Stimulated activated CD8-positive, alpha-beta memory T cell treated with anti-CD3 and anti-CD28 coated beads, Interleukin-4, amount 100 ng/mL, for 24 hours (primary cell): ENCODE measurements around the gene LRP4.

Experiments
- DNase-seq: peaks from one replicate; pipeline ENCODE4 v3.0.0-alpha.2; 2020; ENCODE audit warnings: low read depth

Gene LRP4

DNA sequence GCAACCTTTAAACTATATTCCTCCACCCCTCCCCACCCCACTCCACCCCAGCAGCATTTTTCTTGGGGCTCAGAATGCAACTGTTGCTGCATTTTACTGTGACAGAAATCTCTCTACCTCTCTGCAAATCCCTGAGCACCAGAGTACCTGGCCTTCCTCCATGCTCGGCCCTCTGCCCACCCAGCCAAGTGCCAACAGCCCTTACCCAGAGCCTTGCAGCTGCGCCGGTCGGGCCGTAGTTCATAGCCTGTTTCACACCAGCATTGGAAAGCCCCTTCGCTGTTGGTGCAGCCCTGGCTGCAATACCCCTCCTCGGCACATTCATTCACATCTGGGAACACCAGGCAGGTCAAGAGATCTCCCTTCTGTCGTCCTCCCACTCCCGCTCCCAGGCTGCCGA, 23.4 kb downstream of the LRP4 start:
- no peak for DNase-seq

DNA sequence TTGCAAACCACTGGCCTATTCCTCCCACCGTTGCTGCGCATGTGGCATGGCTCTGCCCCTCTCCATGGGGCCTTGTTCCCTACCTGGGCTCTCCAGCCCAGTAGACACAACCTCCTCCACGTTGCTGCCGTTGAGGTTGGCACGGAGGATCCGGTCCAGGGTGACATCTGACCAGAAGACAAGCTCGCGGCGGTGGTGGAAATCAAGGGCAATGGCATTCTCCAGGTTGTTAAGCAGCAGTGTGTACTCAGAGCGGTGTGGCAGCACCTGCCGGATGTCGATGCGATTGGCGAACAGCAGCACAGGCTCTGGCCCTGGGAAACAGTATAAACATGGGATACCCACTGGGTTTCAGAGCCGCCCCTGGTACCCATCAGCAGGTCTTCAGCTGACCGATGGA, 23.8 kb downstream of the LRP4 start:
- DNase-seq: no peak

DNA sequence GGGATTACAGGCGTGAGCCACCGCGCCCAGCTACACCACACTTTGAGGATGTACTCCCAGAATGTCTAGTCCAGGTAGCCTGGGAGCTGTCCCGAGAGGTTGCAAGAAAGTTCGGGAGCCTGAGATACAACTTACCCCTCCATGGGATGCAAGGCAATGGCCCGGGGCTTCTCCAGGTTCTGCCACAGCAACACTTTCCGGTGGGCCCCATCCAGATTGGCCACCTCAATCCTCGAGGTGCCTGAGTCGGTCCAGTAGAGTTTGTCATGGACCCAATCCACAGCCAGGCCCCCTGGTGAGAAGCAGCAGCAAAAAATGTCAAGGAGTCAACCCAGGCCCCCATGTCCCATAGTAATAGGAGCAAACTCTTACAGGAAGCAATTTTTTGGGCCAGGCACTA, 25.5 kb downstream of the LRP4 start:
- DNase-seq: no peak

DNA sequence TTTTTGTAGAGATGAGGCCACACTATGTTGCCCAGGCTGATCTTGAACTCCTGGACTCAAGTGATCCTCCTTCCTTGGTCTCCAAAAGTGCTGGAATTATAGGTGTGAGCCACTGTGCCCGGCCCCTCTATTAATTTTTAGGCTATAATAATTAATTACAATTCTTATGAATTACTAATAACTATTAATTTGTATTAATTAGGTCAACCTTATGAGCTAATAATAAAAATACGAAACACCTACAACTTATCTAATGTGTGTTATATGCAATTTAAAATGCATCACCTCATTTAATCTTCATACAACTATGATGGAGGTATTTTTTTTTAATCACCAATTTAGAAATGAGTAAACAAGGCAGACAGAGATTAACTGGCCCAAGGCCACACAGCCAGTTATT, 26.2 kb downstream of the LRP4 start:
- DNase-seq: no peak

DNA sequence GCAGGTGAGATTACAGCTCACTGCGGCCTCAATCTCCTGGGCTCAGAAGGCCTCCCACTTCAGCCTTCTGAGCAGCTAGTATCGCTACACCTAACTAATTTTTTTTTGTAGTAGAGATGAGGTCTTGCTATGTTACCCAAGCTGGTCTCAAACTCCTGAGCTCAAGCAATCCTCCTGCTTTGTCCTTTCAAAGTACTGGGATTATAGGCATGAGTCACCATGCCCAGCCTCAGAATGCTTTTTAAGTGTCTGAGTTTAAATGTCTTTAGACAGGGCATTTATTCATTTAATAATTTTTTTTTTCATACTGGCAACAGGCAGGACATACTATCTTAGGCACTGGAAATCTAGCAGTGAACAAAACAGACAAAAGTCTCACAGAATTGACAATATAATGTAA, 27.7 kb downstream of the LRP4 start:
- DNase-seq: no peak

DNA sequence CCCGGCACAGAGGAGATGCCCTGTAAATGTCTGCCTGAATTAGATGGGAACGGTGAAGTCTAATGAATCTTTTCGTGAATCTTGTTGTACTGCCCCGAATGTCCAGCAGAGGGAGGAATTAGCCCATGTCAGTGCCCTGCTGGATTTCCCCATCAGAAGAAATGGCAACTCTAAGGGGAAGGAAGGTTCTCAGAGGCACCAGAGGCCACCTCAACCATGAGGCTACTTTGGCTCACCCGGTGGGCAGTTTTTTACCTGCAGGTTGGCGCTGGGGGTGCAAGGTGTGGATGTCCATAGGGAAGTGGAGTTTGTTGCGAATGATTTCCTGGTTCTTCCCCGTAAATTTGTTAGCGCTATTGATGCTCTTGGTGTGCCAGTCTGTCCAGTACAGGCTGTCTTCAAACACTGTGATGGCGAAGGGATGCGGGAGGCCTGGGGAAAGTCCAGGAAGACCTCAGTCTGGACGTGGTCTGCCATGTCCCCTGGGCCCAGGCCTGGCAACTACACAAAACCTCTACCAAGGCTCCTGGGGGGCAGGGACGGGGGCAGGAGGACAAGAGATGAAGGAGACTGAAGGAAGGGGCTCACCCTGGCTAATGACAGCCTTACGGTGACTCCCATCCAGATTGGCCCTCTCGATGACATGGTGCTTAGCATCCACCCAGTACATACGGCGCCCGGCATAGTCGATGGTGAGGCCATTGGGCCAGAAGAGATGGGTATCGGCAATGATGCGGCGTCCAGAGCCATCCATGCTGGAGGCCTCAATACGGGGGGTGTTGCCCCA, 28.5 kb downstream of the LRP4 start:
- DNase-seq: peak; percentile 50

DNA sequence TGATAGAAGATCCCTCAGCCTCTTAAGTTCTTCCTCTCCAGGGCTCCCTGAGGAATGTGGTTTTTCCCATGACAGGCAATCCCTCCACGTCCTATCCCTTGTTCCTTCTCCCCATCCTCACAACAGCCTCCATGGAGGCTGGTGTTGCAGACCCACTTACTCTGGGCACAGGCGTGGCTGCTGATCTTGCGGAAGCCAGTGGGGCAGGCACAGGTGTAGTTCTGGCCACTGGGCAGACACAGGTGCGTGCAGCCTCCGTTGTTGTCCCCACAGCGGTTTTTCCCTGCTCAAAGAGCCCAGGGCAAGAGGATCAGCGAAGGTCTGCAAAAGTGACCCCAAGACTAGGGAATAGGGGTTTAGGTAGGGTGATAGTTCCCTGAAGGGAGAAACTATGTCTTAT, 29.1 kb downstream of the LRP4 start:
- DNase-seq: no peak

DNA sequence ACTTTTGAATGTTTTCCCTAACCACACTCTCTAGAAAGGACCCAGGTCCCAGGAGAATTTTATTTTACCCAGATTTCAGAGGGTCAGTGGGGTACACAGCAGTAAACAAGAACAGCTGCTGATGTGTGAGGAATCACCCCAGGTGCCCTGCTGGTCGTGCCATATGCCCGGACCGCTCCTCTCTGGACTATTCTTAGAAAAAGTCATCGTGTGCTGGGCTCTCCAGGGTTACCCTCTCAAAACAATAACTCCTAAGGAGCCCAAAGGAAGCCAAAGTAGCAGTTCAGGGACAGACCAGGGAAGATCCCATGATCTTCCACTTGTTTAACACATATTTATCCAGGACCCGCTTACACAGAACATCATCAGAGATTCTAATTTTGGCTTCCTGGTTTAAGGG, 29.7 kb downstream of the LRP4 start:
- no peak for DNase-seq

DNA sequence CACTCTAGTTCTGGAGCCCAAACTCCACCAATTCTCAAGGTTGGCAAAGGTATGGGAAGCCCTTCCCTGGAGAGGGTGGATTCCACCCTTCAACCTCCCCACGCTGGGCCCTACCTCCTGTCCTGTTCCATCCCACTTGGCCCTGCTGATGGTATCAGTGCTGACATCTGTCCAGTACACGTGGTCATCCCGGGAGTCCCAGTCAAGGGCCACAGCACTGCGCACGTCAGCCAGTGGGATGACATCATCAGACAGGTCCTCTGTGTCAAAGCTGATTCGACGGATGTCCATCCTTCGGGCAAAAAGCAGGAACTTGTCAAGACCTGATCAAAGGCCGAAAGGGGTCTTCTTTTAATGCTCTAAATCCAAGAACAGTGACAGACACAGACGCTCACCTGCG, 32.1 kb downstream of the LRP4 start:
- DNase-seq: no peak

DNA sequence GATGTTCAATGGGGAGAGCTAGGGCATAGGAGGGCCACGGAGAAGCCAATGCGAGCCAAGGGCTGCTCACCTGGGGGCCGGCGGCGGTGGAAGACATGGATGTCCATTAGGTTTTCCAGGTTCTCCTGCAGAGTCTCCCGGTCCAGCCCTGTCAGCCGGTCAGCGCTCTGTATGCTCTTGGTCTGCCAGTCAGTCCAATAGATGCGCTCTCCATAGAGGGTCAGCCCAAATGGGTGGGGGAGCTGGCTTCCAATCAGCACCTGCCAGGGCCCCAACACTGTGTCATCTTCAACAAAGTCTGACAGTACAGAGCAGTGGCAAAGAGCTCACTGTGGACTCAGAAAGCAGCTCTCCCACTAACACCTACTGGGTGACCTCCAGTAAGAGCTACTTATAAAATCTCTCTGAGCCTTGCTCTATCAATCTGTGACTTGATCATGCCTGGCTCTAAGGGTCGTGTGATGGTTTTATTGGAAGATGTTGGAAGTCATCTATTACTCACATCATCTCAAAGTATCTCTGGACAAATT, 39.2 kb downstream of the LRP4 start:
- DNase-seq: no peak

DNA sequence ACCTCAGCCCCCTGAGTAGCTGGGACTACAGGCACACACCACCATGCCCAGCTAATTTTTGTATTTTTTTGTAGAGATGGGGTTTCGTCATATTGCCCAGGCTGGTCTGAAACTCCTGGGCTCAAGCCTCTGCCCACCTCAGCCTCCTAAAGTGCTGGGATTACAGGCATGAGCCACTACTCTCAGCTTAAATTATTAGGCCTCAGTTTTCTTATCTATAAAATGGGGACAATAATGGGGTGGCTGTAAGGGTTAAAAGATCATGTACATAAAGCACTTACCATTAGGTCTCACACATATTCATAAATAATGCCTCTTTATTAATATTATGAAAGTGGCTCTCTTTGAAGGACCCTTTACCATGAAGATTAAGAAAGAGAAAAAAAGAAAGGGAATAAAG, 40.8 kb downstream of the LRP4 start:
- DNase-seq: no peak

DNA sequence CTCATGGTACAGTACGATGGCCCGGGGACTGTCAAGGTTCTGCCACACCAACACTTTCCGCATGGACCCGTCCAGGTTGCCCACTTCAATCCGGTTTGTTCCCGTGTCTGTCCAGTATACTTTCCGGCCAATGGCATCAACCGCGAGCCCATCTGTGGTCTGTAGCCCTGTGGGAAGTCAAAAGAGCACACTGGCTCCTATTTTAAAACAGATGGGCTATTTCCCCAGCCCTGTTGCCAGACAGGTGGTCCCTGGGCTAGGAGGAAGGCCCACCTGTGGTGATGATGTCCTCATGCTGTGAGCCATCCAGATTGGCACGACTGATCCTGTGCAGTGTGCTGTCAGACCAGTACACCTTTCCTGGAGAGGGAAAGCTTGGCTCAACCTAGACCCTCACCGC, 41.9 kb downstream of the LRP4 start:
- DNase-seq: no peak

DNA sequence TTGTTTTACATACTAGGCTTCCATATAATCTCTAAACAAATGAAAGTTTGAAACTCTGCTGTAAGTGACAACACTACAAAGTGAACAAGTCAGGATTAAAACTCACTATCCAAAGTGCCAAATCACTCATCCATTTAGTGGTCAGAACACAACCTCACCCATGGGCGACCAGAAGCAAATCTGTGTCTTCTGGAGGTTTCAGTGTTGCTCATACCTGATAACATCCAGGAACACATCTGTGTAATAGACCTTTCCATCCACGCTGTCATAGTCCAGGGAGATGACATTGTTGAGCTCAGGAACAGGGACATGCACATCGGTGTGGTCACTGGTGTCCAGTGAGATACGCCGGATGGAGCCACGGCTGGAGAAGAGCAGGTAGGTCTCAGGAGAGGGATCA, 43.8 kb downstream of the LRP4 start:
- DNase-seq: no peak

DNA sequence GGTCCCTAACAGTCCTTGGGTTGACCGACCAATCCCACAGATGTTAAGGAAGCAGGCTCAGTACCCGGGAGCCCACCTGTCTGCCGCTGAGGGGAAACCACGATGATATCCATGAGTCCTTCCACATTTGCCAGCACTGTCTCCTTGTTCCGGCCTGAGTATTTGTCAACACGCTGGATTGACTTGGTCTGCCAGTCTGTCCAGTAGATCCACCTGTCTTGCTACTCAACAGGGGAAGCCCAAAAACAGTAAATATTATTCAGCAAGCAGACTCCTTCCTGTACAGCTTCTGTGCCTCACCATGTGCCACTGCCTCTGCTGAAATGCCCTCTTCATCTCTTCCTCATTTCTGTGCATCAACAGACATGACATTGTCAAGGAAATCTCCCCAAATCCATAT, 49.4 kb downstream of the LRP4 start:
- no peak for DNase-seq

DNA sequence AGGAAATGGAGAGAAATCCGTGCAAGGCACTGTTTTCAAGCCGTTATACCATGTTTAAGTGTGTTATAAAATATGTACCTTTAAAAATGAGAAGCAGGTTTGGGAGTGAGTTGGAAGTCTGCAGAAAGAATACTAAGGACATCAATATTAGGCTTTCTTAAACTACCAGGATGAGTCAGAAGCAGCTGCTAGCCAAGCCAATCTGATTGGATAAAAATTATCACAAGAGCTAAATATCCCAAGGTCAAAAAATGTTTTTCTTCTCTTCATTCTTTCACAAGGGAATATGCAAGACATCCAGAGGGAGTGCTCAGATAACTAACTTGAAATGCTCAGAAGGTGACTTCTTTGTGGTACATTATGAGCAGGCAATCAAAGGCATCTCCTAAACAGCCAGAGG, 53.0 kb downstream of the LRP4 start:
- DNase-seq: no peak

DNA sequence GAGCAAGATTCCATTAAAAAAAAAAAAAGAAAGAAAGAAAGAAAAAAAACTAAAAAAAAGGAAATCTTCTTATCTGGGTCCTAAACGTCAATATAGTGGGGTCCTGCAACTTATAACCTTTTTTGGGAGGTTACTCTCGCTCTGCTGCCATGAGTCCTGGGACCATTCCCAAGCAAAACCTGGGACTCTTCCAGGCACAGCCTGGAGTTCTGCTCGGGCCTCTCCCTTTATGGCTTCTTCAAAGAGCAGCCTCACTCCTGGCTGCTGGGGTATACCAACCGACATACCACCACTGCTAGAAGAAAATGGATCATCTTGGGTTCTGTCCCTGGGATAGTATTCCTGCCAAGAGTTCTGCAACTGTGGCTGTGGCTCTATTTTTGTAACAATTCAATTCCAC, 58.1 kb downstream of the LRP4 start:
- no peak for DNase-seq

DNA sequence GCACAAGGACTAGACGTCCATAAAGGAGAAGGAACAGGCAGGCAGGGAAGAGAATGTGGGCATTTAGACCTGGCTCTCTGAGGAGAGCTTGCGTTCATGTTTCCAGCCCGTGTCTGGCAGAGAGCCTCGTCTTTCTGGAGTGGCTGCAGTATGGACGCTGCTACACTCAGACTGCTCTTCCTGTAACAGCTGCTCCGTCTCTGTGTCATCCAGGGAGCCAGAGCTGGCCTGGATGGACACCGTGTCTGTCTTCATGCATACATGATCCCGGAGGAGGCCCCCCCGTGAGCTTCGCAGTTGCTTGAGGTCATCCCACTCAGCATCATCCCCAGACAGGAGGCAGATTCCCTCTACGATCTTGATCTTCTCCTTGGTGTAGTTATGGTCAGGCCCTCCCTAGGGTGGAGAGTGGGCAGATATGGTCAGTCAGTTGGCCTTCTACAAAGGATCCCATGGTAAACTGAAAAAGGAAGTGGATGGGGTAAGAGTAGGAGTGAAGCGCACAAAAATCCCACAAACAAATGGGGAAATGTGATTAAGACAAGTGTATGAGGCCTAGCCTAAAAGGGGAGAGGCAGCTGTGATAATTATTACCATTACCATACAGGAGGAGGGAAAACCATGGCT, 59.3 kb downstream of the LRP4 start:
- no peak for DNase-seq

DNA sequence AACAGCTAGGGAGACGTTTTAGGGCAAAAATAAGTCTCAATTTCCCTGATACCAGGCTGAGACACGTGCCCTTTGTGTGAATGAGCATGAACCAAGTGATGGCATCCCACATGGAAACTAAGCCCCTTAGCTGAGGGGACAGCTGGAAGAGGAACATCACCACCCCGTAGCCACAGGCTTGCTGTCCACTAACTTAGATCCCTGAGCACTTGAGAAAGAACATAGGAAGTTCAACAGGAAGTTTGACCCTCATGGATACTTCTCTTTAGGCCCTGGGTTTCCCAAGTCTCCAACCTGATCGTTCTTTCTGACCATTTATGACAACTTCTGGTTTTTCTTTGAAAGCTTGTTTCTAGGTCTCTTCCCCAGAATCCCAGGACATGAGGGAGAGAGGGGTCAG, 60.7 kb downstream of the LRP4 start:
- no peak for DNase-seq

DNA sequence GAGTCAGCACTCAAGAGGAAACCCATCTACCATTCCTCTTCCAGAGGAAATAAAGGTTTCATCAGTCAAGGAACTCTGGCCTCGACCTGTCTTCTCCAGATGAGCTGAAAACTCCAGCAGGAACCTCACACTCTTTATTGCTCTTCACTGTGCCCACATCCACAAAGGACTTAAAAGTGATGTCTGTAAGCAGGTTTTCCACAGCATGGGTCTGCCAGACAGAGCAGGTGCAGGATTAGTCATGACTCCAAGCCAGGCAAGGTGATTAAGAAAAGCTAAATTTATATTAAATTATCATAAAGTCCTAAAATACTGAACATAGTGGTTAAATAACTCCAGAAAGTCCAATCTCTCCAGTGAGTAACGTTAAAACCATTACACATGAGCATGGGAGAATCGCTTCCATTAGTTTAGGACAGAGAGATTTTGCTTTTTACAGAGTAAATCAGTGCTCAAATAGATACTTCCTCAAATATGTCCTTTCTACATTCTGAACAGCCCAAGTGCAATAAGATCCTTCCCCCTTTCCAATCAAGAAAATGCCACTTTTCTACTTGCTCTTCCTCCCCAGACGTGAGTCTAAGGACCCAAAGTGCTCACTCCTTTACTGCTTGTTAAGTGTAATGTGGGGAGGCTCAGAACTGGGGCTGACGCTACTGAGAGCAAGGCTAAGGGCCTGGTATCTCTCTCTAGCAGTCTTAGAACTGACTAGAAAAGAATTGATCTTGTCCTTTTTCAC, 61.6 kb downstream of the LRP4 start:
- no peak for DNase-seq

DNA sequence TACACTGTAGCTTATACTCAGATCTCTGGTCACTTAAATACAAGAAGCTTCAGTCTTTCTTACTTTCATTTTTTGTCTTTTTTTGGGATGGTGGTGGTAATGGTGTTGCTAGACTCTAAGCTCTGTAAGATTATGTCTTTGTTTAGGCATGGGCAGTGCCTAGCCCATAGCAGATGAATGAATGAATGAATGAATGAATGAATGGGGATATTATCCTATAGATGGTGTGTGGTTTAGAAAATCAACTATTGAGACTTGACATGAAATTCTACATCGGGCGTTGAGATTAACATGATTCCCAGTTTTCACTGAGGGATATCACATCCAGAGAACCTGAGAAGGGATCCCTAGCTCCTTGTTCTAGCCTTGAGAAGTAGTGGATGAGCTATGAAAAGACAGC, 62.5 kb downstream of the LRP4 start:
- no peak for DNase-seq

DNA sequence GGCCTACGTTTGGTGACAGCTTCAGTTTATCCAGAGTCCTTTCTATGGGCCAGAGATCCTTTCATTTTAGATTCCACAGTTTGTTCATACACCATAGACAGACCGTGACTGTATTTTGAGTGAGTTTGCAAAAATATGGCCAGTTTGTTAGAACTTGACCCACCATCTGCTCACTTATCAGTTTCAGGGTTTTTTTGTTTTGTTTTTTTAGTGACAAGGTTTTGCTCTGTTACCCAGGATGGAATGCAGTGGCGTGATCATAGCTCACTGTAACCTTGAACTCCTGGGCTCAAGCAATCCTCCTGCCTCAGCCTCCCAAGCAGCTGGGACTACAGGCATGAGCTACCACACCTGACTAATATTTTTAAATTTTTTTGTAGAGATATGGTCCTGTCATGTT, 63.2 kb downstream of the LRP4 start:
- no peak for DNase-seq

DNA sequence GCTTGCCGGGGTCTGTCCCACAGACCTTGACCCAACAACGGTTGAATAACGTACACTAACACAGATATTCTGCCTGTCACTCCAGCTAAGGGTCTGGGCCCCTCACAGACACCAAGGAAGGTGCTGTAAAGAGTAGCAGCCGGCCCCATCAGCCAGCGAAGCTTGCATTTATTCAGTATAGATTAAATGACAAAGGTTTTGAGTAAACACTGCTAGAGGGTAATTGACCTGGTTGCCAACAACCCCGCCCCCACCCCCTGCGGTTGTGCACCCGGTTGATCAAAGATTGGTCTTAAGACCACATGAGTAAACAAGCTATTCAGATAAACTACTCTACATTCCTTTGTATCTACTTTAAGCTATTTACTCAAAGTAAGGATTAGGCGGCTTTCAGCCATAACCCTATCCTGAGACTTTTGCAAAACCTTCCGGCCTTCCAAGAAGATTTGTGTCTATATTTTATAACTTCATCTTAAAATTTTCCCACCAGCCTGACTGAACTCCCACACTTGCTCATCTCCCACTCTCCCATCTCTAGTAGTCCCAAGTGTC, 67.4 kb downstream of the LRP4 start:
- no peak for DNase-seq

DNA sequence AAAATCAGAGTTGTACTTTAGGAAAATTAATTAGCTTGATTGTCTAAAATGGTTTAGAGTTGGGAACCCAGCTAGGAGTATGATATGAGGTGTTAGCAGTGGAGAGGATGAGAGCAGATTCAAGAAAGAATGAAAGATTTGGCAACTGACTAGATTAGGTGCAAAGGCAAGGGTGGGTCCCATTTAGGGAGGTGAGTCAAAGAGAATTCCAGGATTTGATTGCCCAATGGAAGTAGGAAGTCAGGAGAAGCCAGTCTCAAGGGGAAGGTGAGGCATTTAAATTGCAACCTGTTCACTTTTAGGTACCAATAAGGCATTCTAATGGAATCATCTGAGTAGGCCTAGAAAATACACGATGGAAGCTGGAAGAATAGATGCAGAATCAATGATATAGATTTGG, 68.7 kb downstream of the LRP4 start:
- DNase-seq: no peak
